ENCODE measurements around the gene SLC25A17.

Gene SLC25A17

GRCh38 chr22:40829131-40829530 lies 10.0 kb upstream of the SLC25A17 start:
- TF ChIP-seq GATA2 (IDR thresholded peaks at IDR 0.05; ENCODE audit: low read depth, low read length) (no peak), GATA3 (IDR thresholded peaks at IDR 0.05; ENCODE audit: low read depth, low read length) (no peak)

DNA sequence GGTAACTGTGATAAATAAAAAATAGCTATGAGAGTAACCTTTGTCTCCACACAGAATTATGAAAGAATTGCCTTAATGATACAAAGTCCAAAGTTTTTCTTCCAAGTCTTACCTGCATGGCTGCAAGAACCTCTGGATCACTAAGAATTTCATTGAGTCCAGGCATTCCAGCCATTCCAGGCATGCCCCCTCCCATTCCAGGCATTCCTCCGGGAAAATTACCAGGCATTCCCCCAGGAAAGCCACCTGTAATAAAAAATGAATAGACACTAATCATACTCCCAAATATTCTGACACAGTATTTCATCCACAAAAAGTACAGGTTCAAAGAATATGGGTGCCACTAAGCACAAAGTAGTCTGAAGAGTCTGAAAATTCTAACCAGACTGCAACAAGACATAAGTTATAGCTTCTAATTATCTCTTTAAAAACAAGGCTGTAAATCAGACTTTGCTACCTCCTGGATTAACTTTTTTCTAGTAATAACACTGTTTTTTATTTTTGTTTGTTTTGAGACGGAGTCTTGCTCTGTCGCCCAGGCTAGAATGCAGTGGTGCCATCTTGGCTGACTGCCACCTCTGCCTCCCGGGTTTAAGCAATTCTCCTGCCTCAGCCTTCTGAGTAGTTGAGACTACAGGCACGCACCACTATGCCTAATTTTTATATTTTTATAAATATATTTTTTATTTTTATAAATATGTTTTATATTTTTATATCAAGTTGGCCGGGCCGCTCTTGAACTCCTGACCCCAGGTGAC lies 8.0 kb upstream of the SLC25A17 start:
- TF ChIP-seq GATA2 (IDR thresholded peaks at IDR 0.05; ENCODE audit: low read depth, low read length) (no peak), GATA3 (IDR thresholded peaks at IDR 0.05; ENCODE audit: low read depth, low read length) (no peak)

GRCh38 chr22:40823426-40823825 lies 4.3 kb upstream of the SLC25A17 start:
- TF ChIP-seq GATA2 (IDR thresholded peaks at IDR 0.05; ENCODE audit: low read depth, low read length) (no peak), GATA3 (IDR thresholded peaks at IDR 0.05; ENCODE audit: low read depth, low read length) (no peak)

GRCh38 chr22:40819599-40820140 lies 524 bp upstream of the SLC25A17 start:
- TF ChIP-seq GATA2 (IDR thresholded peaks at IDR 0.05; ENCODE audit: low read depth, low read length) (no peak), GATA3 (IDR thresholded peaks at IDR 0.05; ENCODE audit: low read depth, low read length) (no peak)

DNA sequence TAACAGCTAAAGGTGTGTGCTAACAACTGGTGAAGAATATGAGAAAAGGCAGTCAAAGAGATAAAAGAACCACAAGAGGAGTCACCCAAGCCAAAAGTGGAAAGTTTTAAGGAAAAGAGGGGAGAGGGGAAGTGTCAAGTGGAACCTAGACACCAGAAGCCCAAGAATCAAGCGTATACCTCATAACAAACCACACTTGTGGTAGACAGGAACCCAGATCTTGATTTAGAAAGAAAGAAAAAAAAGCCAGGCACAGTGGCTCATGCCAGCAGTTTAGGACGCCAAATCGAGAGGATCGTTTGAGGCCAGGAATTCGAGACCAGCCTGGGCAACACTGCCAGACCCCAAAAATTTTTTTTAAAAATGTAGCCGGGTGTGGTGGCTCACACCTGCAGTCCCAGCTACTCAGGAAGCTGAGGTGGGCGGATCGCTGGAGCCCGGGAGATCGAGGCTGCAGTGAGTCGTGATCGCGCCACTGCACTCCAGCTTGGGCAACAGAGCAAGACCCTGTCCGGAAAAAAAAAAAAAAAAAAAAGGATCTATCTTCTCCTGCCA lies 877 bp downstream of the SLC25A17 start:
- TF ChIP-seq GATA3 (IDR thresholded peaks at IDR 0.05; ENCODE audit: low read depth, low read length), result no peak
- no peak for TF ChIP-seq GATA2 (IDR thresholded peaks at IDR 0.05; ENCODE audit: low read depth, low read length)

DNA sequence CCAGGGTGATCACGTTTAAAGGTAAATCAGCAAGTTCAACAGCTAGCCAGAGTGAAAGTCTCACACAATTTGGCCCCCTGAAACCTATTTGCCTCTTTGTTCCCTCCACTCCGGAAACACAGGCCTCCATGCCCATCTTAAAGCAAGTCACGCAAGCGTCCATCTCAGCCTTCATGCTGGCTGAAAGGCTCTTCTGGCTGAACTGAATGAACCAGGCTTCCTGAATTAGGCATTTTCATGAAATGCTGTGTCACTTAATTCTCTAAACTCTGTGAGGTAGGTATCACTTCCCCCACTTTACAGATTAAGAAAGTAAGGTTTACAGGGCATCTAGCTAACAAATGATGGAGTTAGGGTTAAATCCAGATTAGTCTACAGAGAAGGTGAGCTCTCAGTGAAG lies 1.4 kb downstream of the SLC25A17 start:
- TF ChIP-seq GATA3 (IDR thresholded peaks at IDR 0.05; ENCODE audit: low read depth, low read length) (no peak), GATA2 (IDR thresholded peaks at IDR 0.05; ENCODE audit: low read depth, low read length) (no peak)

DNA sequence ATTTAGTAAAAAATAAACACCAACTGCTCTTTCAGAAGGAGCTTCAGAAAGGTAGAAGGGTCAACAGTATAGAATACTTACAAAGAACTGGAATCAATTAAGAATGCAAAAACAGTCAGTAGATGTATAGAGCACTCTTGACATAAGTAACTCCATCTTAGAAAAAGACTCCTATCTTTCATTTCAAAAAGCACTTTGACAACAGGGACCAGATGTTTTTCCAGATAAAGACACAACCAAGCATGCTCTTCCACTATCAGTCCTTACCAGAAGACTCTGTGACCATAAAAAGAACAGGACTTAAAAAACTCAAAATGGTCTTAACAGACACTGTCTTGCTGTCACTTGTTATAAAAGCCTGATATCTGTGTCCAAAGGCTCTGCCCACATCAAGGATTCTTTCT lies 5.2 kb downstream of the SLC25A17 start:
- TF ChIP-seq GATA3 (IDR thresholded peaks at IDR 0.05; ENCODE audit: low read depth, low read length) (no peak), GATA2 (IDR thresholded peaks at IDR 0.05; ENCODE audit: low read depth, low read length) (no peak)

GRCh38 chr22:40808018-40808841 lies 10.9 kb downstream of the SLC25A17 start:
- TF ChIP-seq GATA3 (IDR thresholded peaks at IDR 0.05; ENCODE audit: low read depth, low read length), result no peak
- no peak for TF ChIP-seq GATA2 (IDR thresholded peaks at IDR 0.05; ENCODE audit: low read depth, low read length)

GRCh38 chr22:40806711-40807110 lies 12.4 kb downstream of the SLC25A17 start:
- no peak for TF ChIP-seq GATA3 (IDR thresholded peaks at IDR 0.05; ENCODE audit: low read depth, low read length)
- TF ChIP-seq GATA2 (IDR thresholded peaks at IDR 0.05; ENCODE audit: low read depth, low read length), result no peak

DNA sequence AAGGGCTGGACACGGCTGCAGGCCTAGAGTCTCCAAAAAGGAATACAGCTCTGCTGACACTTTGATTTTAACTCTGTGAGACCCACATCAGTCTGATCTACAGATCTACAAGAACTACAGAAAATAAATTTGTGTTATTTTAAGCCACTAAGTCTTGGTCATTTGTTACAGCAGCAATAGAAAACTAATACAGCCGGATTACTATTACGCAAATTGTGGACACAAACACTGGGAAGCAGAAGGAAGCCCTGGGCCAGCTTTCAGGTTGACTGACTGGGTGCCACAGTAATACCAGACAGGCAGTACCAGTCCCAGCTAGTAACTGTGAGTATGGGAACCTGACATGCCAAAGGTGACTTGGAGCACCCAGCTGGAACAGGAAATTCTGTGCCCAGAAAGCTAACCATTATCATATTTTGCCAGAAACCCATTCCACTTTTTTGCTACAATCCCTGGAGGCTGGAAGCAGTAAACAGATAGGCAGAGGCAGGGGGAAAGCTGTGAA lies 13.4 kb downstream of the SLC25A17 start:
- TF ChIP-seq GATA2 (IDR thresholded peaks at IDR 0.05; ENCODE audit: low read depth, low read length) (no peak), GATA3 (IDR thresholded peaks at IDR 0.05; ENCODE audit: low read depth, low read length) (no peak)

DNA sequence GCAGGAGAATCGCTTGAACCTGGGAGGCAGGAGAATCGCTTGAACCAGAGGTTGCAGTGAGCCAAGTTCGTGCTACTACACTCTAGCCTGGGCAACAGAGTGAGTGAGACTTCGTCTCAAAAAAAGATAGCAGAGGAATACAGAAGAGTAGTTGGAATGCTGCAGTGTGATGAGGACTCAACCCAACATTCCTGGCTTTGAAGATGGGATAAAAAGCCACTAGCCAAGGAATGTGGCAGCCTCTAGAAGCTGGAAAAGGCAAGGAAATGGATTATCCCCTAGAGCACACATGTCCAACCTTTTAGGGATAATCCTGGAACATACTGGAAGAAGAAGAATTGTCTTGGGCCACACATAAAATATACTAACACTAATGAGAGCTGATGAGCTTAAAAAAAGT lies 13.9 kb downstream of the SLC25A17 start:
- TF ChIP-seq GATA3 (IDR thresholded peaks at IDR 0.05; ENCODE audit: low read depth, low read length) (no peak), GATA2 (IDR thresholded peaks at IDR 0.05; ENCODE audit: low read depth, low read length) (no peak)

DNA sequence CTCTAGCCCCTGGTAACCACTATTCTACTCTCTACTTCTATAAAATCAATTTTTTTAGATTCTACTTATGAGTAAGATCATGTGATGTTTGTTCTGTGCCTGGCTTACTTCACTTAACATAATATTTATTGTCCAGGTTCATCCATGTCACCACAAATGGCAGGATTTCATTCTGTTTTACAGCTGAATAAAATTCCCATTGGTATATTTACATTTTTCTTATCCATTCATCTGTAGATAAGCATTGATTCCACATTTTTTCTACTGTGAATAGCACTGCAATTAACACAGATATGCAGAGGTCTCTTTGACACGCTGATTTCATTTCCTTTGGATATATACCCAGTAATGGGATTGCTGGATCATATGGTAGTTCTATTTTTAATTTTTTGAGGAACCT lies 15.8 kb downstream of the SLC25A17 start:
- TF ChIP-seq GATA3 (IDR thresholded peaks at IDR 0.05; ENCODE audit: low read depth, low read length), result no peak
- TF ChIP-seq GATA2 (IDR thresholded peaks at IDR 0.05; ENCODE audit: low read depth, low read length), result no peak

- TF ChIP-seq GATA3 (IDR thresholded peaks at IDR 0.05; ENCODE audit: low read depth, low read length), result no peak
- TF ChIP-seq GATA2 (IDR thresholded peaks at IDR 0.05; ENCODE audit: low read depth, low read length), result no peak
Measured at GRCh38 chr22:40799008-40799407, 20.1 kb downstream of the SLC25A17 start.

DNA sequence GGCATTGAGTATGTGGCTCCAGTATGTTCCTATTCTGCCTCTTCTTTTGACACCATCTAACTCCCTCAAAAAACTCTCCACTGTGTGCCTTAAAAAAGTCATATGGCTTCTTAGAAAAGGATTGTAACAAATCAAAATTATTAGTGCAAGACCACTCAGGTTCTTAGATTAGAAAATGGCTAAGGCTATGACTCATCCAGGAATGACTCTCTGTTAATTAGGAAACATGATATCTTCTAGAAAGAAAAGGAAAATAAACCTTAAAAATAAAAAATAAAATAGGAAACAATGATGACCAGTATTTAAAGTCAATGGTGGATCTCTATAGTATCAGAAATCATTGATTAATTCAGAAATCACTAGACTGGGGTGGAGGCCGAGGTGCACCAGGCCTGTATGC lies 21.7 kb downstream of the SLC25A17 start:
- TF ChIP-seq GATA2 (IDR thresholded peaks at IDR 0.05; ENCODE audit: low read depth, low read length), result no peak
- no peak for TF ChIP-seq GATA3 (IDR thresholded peaks at IDR 0.05; ENCODE audit: low read depth, low read length)

Measured in SH-SY5Y (cell line).